K562 (cell line): Measurements from ENCODE around the gene TRIM62. TPM values are rescaled to one million over a fixed set of nuclear protein-coding genes. Genes with fewer than 3 reads are reported as not detected.

ENCODE experiments used
- ATAC-seq: fragments of 200-7000 bp; cut with Tn5 transposase; 3 replicates; pipeline ENCODE4 v1.9.1; 2020; ENCODE audit warnings: moderate library complexity
- BruUV-seq: library from RNA; stranded (reverse); fragments of 400-500 nt; replicated peaks from 2 replicates; lab custom pipeline; 2021; lab: Mats Ljungman, UMichigan
- CTCF ChIA-PET: fragments of 300-600 bp; formaldehyde crosslinking; extraction: SDS; loops from one replicate; lab custom pipeline; 2021; ENCODE audit warnings: low intra/inter-chr PET ratio; lab: Yijun Ruan, JAX
- POLR2A ChIA-PET: fragments of 300-600, 350-650 bp; sonication (Branson Sonifier 250); formaldehyde crosslinking; extraction: SDS; loops from one replicate; lab custom pipeline; 2021; ENCODE audit warnings: antibody characterized with exemption, inconsistent platforms; lab: Yijun Ruan, JAX
- DNase-seq, 4 experiments: peaks; one replicate each; pipeline versions ENCODE4 v3.0.0 to v3.0.0-alpha.2; 2011 to 2018; ENCODE audit warnings: low spot score in 3 of 4, mixed read lengths in 3 of 4; ENCODE audit errors: extremely low read depth in 1 of 4
- FAIRE-seq: peaks from 2 replicates; lab custom pipeline; 2011; peaks lifted over from hg19 to GRCh38; lab: Jason Lieb, UNC
- H2AFZ ChIP-seq: 2 replicates; pipeline ENCODE4 v1.6.0; 2011; ENCODE audit warnings: low read depth, low read length, control low read depth, inconsistent platforms
- H3K27ac ChIP-seq: fragments of 200-600 bp; 3 replicates; pipeline ENCODE4 v1.8.0; 2011; ENCODE audit warnings: low read depth, mild to moderate bottlenecking, control low read depth, inconsistent platforms, low read length, moderate library complexity, mixed read lengths; ENCODE audit errors: extremely low read depth
- H3K27me3 ChIP-seq, 2 experiments: fragments of 300-600 bp in 1 of 2; 2 replicates in 1 of 2; 3 replicates in 1 of 2; pipeline versions ENCODE4 v1.6.0 to v1.8.0; 2011; ENCODE audit warnings: inconsistent platforms in 2 of 2, low read length in 2 of 2, mild to moderate bottlenecking in 1 of 2, mixed read lengths in 1 of 2, moderate library complexity in 1 of 2; ENCODE audit not compliant: control insufficient read depth in 2 of 2, insufficient read depth in 2 of 2
- H3K36me3 ChIP-seq: fragments of 300-600 bp; 3 replicates; pipeline ENCODE4 v1.8.0; 2011; ENCODE audit warnings: mild to moderate bottlenecking, low read length, inconsistent platforms; ENCODE audit not compliant: control insufficient read depth, insufficient read depth
- H3K4me1 ChIP-seq, 2 experiments: fragments of 200-600 bp in 1 of 2; replicated peaks in 1 of 2; 2 replicates in 1 of 2; 3 replicates in 1 of 2; pipeline versions ENCODE4 v1.5.1 to v1.8.0; 2011; ENCODE audit warnings: inconsistent platforms in 2 of 2, low read length in 2 of 2, mild to moderate bottlenecking in 1 of 2, mixed read lengths in 1 of 2, moderate library complexity in 1 of 2; ENCODE audit not compliant: control insufficient read depth in 2 of 2, insufficient read depth in 2 of 2
- H3K4me2 ChIP-seq: 2 replicates; pipeline ENCODE4 v1.6.1; 2011; ENCODE audit warnings: low read length, control low read depth, inconsistent platforms, mixed read lengths; ENCODE audit not compliant: insufficient read depth
- H3K4me3 ChIP-seq: fragments of 200-600 bp; sonication (generic), shearing (Covaris generic); 2 replicates; pipeline ENCODE4 v1.5.1; 2016; ENCODE audit warnings: control low read depth, inconsistent platforms
- H3K79me2 ChIP-seq: fragments of 200-600 bp; 3 replicates; pipeline ENCODE4 v1.8.0; 2011; ENCODE audit warnings: low read length, inconsistent platforms; ENCODE audit not compliant: control insufficient read depth, insufficient read depth
- H3K9ac ChIP-seq, 2 experiments: 2 replicates each; pipeline versions ENCODE4 v1.6.0 to v1.6.1; 2011; ENCODE audit warnings: low read depth in 2 of 2, low read length in 2 of 2, control low read depth in 1 of 2, inconsistent platforms in 1 of 2, mild to moderate bottlenecking in 1 of 2, mixed read lengths in 1 of 2; ENCODE audit not compliant: insufficient read depth in 1 of 2
- H3K9me1 ChIP-seq: one replicate; pipeline ENCODE4 v1.6.0; 2011; ENCODE audit warnings: inconsistent platforms, mild to moderate bottlenecking, low read length, moderate library complexity; ENCODE audit not compliant: control insufficient read depth, insufficient read depth
- H3K9me3 ChIP-seq: replicated peaks from 2 replicates; pipeline ENCODE4 v1.5.1; 2011; ENCODE audit warnings: low read depth, low read length, inconsistent platforms; ENCODE audit not compliant: control insufficient read depth, insufficient read depth
- H4K20me1 ChIP-seq: replicated peaks from 2 replicates; pipeline ENCODE4 v1.6.1; 2011; ENCODE audit warnings: low read length, inconsistent platforms, mixed read lengths; ENCODE audit not compliant: control insufficient read depth, insufficient read depth
- FOXM1 ChIP-seq, 2 experiments: fragments of 450-650 bp in 1 of 2; sonication (generic) in 1 of 2; formaldehyde crosslinking in 1 of 2; IDR thresholded peaks; 2 replicates each; pipeline versions ENCODE4 v1.6.1 to v1.9.0; 2017 to 2022; ENCODE audit warnings: low read depth in 2 of 2, mild to moderate bottlenecking in 2 of 2, missing genetic modification reagents in 1 of 2, moderate library complexity in 1 of 2
- GTF2E2 ChIP-seq: fragments of 200-800 bp; sonication (Bioruptor generic); IDR thresholded peaks from 2 replicates; pipeline ENCODE4 v1.6.1; 2016; ENCODE audit warnings: missing genetic modification characterization, missing compliant biosample characterization
- HMBOX1 ChIP-seq: sonication (generic); IDR thresholded peaks from 2 replicates; pipeline ENCODE4 v1.6.1; 2016
- LEF1 ChIP-seq: fragments of 450-650 bp; IDR thresholded peaks from 2 replicates; pipeline ENCODE4 v1.6.1; 2016; ENCODE audit warnings: mild to moderate bottlenecking
- MAZ ChIP-seq, 2 experiments: fragments of 450-650 bp in 1 of 2; sonication (generic) in 1 of 2; formaldehyde crosslinking; IDR thresholded peaks in 1 of 2; conservative IDR thresholded peaks in 1 of 2; 2 replicates each; pipeline versions ENCODE4 v1.4.0 to v1.5.0; 2020; ENCODE audit warnings: mild to moderate bottlenecking in 1 of 2, missing genetic modification reagents in 1 of 2
- NFXL1 ChIP-seq: fragments of 450-650 bp; formaldehyde crosslinking; IDR thresholded peaks from 2 replicates; pipeline ENCODE4 v1.4.0; 2021; ENCODE audit warnings: mild to moderate bottlenecking
- RBM14 ChIP-seq: fragments of 200-400 bp; formaldehyde crosslinking; IDR thresholded peaks from 2 replicates; pipeline ENCODE4 v1.6.1; 2018; ENCODE audit warnings: low read depth, mild to moderate bottlenecking, low read length, moderate library complexity, borderline replicate concordance; ENCODE audit not compliant: insufficient read depth
- SIRT6 ChIP-seq: IDR thresholded peaks from one replicate; pipeline ENCODE4 v1.6.1; 2012; ENCODE audit warnings: low read depth, mild to moderate bottlenecking, control low read depth, inconsistent platforms, low read length, moderate library complexity
- TAF9B ChIP-seq: fragments of 450-650 bp; IDR thresholded peaks from 2 replicates; pipeline ENCODE4 v1.6.1; 2018; ENCODE audit warnings: mild to moderate bottlenecking; ENCODE audit not compliant: partially characterized antibody
- TAL1 ChIP-seq: fragments of 450-650 bp; IDR thresholded peaks from 2 replicates; pipeline ENCODE4 v1.6.1; 2016; ENCODE audit warnings: mild to moderate bottlenecking
- ZBTB2 ChIP-seq: fragments of 450-650 bp; IDR thresholded peaks from 2 replicates; pipeline ENCODE4 v1.6.1; 2016; ENCODE audit warnings: antibody characterized with exemption
- WGBS: fragments of 100-300 bp; shearing (Covaris generic); methylation state at CpG from one replicate; pipeline ENCODE4 v1.1.6; 2016; ENCODE audit warnings: low coverage, mixed read lengths; ENCODE audit not compliant: insufficient coverage; ENCODE audit errors: missing lambda C conversion rate; 5-methylcytosine and 5-hydroxymethylcytosine counted together
- in situ Hi-C: fragments of 300-500 bp; cut with MboI; formaldehyde crosslinking; loops from 4 replicates; pipeline ENCODE4 v1.15.0; 2018; ENCODE audit warnings: inconsistent platforms, mixed read lengths
- intact Hi-C: fragments of 100-400 bp; cut with micrococcal nuclease; formaldehyde crosslinking; loops from 2 replicates; pipeline ENCODE4 v1.14.2; 2022
- polyA plus RNA-seq, 8 experiments: library from polyadenylated mRNA; depleted of rRNA in 4 of 8; stranded (reverse) in 5 of 8; unstranded in 3 of 8; fragments of >200 nt; fragmentation: Nextera tagmentation in 2 of 8; fragmentation: Illumina TruSeq in 1 of 8; extraction: Ambion mirVana in 2 of 8; extraction: Trizol in 1 of 8; gene quantifications; 2 replicates each; pipeline versions ENCODE4 v1.2.1 to v1.2.3, GENCODE V29; 2011 to 2014; ENCODE audit warnings: inconsistent platforms in 1 of 8, missing spikeins in 1 of 8
- total RNA-seq, 7 experiments: library from RNA; depleted of rRNA in 6 of 7; stranded (reverse); fragments of >200 nt in 6 of 7; fragmentation: Illumina TruSeq in 2 of 7; extraction: Trizol in 2 of 7; gene quantifications; 2 replicates each; pipeline versions ENCODE4 v1.2.1 to v1.2.3, GENCODE V29; 2011 to 2021; ENCODE audit warnings: low replicate concordance in 1 of 7
- TF ChIP-seq, protein P1 (sequence below): IDR thresholded peaks from 2 replicates; pipeline ENCODE4 v1.6.1; 2011; ENCODE audit warnings: borderline replicate concordance, low read depth, mild to moderate bottlenecking, moderate library complexity, low read length; ENCODE audit not compliant: insufficient read depth, poor library complexity, severe bottlenecking
- TF ChIP-seq, protein P2 (sequence below): fragments of 250-450 bp; sonication (Bioruptor Pico); IDR thresholded peaks from 2 replicates; pipeline ENCODE4 v1.4.0; 2020; ENCODE audit warnings: mild to moderate bottlenecking, moderate library complexity, borderline replicate concordance

Gene TRIM62
- total and polyA plus RNA-seq, 9 of the 15 experiments (the other 6 are each of a cell fraction or from before 2014, with no cell fraction given), result 0.18 to 2.3 (median 0.52) TPM

DNA sequence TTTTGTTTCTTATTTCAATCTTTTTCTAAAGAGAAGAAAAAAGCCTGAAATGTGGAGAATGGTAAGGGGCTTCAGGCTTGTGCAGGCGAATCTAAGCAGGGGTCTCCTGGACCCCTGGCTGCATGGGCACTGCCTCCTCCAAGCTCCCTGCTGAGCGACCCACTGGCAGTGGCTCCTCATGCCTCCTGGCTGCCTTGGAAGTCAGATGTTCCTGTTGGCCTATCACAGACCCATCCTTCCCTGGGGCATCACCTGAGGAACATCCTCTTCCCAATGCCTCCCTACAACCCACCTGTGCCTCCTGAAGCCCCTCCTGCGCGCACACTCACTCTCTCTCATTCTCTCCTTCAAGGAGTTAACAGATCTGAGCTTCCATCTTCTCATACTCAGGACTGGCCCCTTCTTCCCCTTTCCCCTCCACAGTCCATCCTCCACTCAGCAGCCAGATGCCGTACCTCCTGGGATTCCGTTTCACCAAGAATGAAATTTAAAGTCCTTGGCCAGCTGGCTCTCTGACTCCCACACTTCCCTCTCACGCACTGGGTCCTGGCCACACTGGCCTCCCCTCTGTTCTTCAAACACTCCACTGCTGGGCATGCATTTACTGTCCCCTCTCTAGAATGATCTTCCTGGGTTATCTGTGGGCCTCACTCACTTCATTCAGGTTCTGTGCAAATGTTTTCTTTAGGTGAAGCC, 59.2 kb downstream of the TRIM62 start:
- ATAC-seq (no peak), DNase-seq (no peak), FAIRE-seq (no peak)
- H3K9me1 ChIP-seq, result no peaks in the 10 kb centered on the region
- no peaks in the 10 kb centered on the region for H3K36me3 ChIP-seq
- POLR2A ChIA-PET, result interaction anchor here (1.1 kb wide), 2 partner anchors 20 to 30 kb away, joined by 3 to 5 read pairs; no protein-coding TSS in a partner anchor
- H3K27ac ChIP-seq, result no peak overlapping the region
- WGBS, result 2% methylated on average over 7 of the region's 7 CpGs
- no peak overlapping the region for H2AFZ ChIP-seq
- no peak for TF ChIP-seq GTF2E2 (tag)
- no peak for TF ChIP-seq TAF9B
- TF ChIP-seq RBM14, result no peak
- TF ChIP-seq FOXM1 (IDR thresholded peaks at IDR 0.05; ENCODE audit: low read depth), result no peak
- no peak for TF ChIP-seq FOXM1 (CRISPR knock-in tag; IDR thresholded peaks at IDR 0.05; ENCODE audit: low read depth)
- no peak for TF ChIP-seq HMBOX1
- no peak for TF ChIP-seq ZBTB2
- TF ChIP-seq LEF1, result no peak
- TF ChIP-seq TAL1, result no peak
- TF ChIP-seq NFXL1, result no peak
- no peak for TF ChIP-seq SIRT6
- TF ChIP-seq, protein P1, sequence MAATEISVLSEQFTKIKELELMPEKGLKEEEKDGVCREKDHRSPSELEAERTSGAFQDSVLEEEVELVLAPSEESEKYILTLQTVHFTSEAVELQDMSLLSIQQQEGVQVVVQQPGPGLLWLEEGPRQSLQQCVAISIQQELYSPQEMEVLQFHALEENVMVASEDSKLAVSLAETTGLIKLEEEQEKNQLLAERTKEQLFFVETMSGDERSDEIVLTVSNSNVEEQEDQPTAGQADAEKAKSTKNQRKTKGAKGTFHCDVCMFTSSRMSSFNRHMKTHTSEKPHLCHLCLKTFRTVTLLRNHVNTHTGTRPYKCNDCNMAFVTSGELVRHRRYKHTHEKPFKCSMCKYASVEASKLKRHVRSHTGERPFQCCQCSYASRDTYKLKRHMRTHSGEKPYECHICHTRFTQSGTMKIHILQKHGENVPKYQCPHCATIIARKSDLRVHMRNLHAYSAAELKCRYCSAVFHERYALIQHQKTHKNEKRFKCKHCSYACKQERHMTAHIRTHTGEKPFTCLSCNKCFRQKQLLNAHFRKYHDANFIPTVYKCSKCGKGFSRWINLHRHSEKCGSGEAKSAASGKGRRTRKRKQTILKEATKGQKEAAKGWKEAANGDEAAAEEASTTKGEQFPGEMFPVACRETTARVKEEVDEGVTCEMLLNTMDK, result no peak
- TF ChIP-seq, protein P2, sequence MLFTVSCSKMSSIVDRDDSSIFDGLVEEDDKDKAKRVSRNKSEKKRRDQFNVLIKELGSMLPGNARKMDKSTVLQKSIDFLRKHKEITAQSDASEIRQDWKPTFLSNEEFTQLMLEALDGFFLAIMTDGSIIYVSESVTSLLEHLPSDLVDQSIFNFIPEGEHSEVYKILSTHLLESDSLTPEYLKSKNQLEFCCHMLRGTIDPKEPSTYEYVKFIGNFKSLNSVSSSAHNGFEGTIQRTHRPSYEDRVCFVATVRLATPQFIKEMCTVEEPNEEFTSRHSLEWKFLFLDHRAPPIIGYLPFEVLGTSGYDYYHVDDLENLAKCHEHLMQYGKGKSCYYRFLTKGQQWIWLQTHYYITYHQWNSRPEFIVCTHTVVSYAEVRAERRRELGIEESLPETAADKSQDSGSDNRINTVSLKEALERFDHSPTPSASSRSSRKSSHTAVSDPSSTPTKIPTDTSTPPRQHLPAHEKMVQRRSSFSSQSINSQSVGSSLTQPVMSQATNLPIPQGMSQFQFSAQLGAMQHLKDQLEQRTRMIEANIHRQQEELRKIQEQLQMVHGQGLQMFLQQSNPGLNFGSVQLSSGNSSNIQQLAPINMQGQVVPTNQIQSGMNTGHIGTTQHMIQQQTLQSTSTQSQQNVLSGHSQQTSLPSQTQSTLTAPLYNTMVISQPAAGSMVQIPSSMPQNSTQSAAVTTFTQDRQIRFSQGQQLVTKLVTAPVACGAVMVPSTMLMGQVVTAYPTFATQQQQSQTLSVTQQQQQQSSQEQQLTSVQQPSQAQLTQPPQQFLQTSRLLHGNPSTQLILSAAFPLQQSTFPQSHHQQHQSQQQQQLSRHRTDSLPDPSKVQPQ, result no peak
- TF ChIP-seq MAZ (CRISPR knock-in tag; conservative IDR thresholded peaks at IDR 0.05 in 1 of 2, IDR thresholded peaks at IDR 0.05 in 1 of 2), result no peak
- no TSS peak for BruUV-seq
- H3K4me3 ChIP-seq, result no peak overlapping the region
- in situ Hi-C loops (no loop called here), intact Hi-C loops (no loop called here)
- no peaks in the 10 kb centered on the region for H3K79me2 ChIP-seq
- H3K27me3 ChIP-seq, result peaks cover 15 to 38% of the 10 kb centered on the region in 2 experiments; a peak in 4 of 5 replicates
- no peak overlapping the region for H3K4me2 ChIP-seq
- H3K4me1 ChIP-seq, result peaks cover 0 to 9% of the 10 kb centered on the region in 2 experiments; a peak in 3 of 5 replicates
- CTCF ChIA-PET, result no interaction called here
- no peak overlapping the region for H3K9ac ChIP-seq
- H3K9me3 ChIP-seq, result peaks cover under 1% of the 10 kb centered on the region; the same call in 1 of the 2 replicates
- H4K20me1 ChIP-seq, result no peaks in the 10 kb centered on the region; the same call in 1 of the 2 replicates
